Mesendoderm (in vitro differentiated cells): ENCODE results near the gene S1PR3.

Experiments
- DNase-seq: peaks from one replicate; pipeline ENCODE4 v3.0.0; 2013
- H2AK5ac ChIP-seq: 2 replicates; pipeline ENCODE4 v1.6.1; 2013; ENCODE audit warnings: low read length, inconsistent platforms
- H2BK120ac ChIP-seq: 2 replicates; pipeline ENCODE4 v1.6.1; 2013; ENCODE audit warnings: low read depth, mild to moderate bottlenecking, low read length, moderate library complexity, mixed read lengths
- H2BK15ac ChIP-seq: replicated peaks from 2 replicates; pipeline ENCODE4 v1.6.1; 2013; ENCODE audit warnings: low read depth, mild to moderate bottlenecking, moderate library complexity
- H2BK5ac ChIP-seq: 2 replicates; pipeline ENCODE4 v1.6.1; 2013; ENCODE audit warnings: low read length, inconsistent platforms
- H3K18ac ChIP-seq: 2 replicates; pipeline ENCODE4 v1.6.1; 2013; ENCODE audit warnings: mild to moderate bottlenecking, low read length, mixed read lengths
- H3K23ac ChIP-seq: one replicate; pipeline ENCODE4 v1.6.1; 2013; ENCODE audit warnings: low read length
- H3K27ac ChIP-seq: 2 replicates; pipeline ENCODE4 v1.5.1; 2013; ENCODE audit warnings: low read depth, mild to moderate bottlenecking, inconsistent platforms, low read length, moderate library complexity
- H3K27me3 ChIP-seq: 2 replicates; pipeline ENCODE4 v1.6.1; 2013; ENCODE audit warnings: low read length, control low read depth, mild to moderate bottlenecking, inconsistent platforms; ENCODE audit not compliant: insufficient read depth, poor library complexity
- H3K36me3 ChIP-seq: 2 replicates; pipeline ENCODE4 v1.6.1; 2013; ENCODE audit warnings: low read length, inconsistent platforms; ENCODE audit not compliant: control insufficient read depth, insufficient read depth
- H3K4ac ChIP-seq: one replicate; pipeline ENCODE4 v1.6.1; 2013; ENCODE audit warnings: low read depth, mild to moderate bottlenecking, low read length, moderate library complexity
- H3K4me1 ChIP-seq: 2 replicates; pipeline ENCODE4 v1.6.1; 2013; ENCODE audit warnings: low read depth, low read length, inconsistent platforms; ENCODE audit not compliant: control insufficient read depth
- H3K4me2 ChIP-seq: 2 replicates; pipeline ENCODE4 v1.6.1; 2013; ENCODE audit warnings: low read length
- H3K4me3 ChIP-seq: 2 replicates; pipeline ENCODE4 v1.5.1; 2013; ENCODE audit warnings: mild to moderate bottlenecking, low read length
- H3K56ac ChIP-seq: one replicate; pipeline ENCODE4 v1.6.1; 2013; ENCODE audit warnings: low read length
- H3K79me1 ChIP-seq: 2 replicates; pipeline ENCODE4 v1.6.1; 2013; ENCODE audit warnings: low read length, inconsistent platforms
- H3K79me2 ChIP-seq: 2 replicates; pipeline ENCODE4 v1.6.1; 2013; ENCODE audit warnings: mild to moderate bottlenecking, low read length; ENCODE audit not compliant: control insufficient read depth, insufficient read depth
- H3K9ac ChIP-seq: 2 replicates; pipeline ENCODE4 v1.6.1; 2013; ENCODE audit warnings: low read length, inconsistent platforms
- H4K5ac ChIP-seq: one replicate; pipeline ENCODE4 v1.6.1; 2013; ENCODE audit warnings: low read length
- H4K8ac ChIP-seq: one replicate; pipeline ENCODE4 v1.6.1; 2013; ENCODE audit warnings: low read depth, mild to moderate bottlenecking, control low read depth, low read length, moderate library complexity
- WGBS: extraction: QIAGEN DNeasy Blood & Tissue Kit; methylation state at CpG from one replicate; pipeline ENCODE4 v1.1.7; 2013; ENCODE audit warnings: low lambda C conversion rate, missing lambda C conversion rate; ENCODE audit not compliant: insufficient coverage; ENCODE audit errors: extremely low coverage; 5-methylcytosine and 5-hydroxymethylcytosine counted together

S1PR3 gene

GRCh38 chr9:88995200-88995577, 3.9 kb downstream of the S1PR3 start:
- Histone ChIP-seq H3K36me3 (peaks cover 6% of the 10 kb centered on the region), H3K27ac (no peak overlapping the region)
- DNase-seq: no peak

DNA sequence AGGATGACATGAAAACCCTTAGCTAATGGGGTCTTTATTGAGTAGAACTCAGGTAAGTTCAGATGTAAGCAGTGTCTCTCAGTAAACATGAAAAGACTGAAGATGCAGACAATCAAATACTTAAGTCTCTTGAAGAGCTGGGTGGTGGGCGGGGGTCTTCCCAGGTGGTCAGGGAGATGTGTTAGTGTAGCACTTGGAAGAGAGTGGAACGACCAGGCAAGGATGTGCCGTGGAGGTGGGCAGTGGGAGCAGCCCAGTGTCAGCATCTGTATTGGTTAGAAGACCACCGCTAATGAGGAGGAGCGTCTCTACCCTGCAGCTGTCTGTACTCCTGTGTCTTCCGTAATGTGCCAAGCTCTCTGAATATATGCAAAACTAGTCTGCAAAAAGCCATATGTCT, 4.4 kb downstream of the S1PR3 start:
- peaks cover 6% of the 10 kb centered on the region for H3K36me3 ChIP-seq
- H3K27ac ChIP-seq: no peak overlapping the region
- no peak overlapping the region for H2AK5ac ChIP-seq
- peaks cover 5% of the 10 kb centered on the region for H3K79me1 ChIP-seq
- no peak overlapping the region for H3K4me3 ChIP-seq
- H2BK15ac ChIP-seq: no peak overlapping the region
- DNase-seq: no peak
- no peak overlapping the region for H2BK120ac ChIP-seq
- no peak overlapping the region for H3K9ac ChIP-seq
- no peak overlapping the region for H4K5ac ChIP-seq
- H3K4me2 ChIP-seq: no peak overlapping the region
- no peaks in the 10 kb centered on the region for H3K4me1 ChIP-seq
- no peak overlapping the region for H3K23ac ChIP-seq
- no CpG with 5 or more reads among the region's 6 CpGs for WGBS
- H3K18ac ChIP-seq: no peak overlapping the region
- no peak overlapping the region for H3K56ac ChIP-seq
- H4K8ac ChIP-seq: no peak overlapping the region
- H2BK5ac ChIP-seq: no peak overlapping the region
- H3K79me2 ChIP-seq: peaks cover 12% of the 10 kb centered on the region
- H3K4ac ChIP-seq: no peak overlapping the region
- no peaks in the 10 kb centered on the region for H3K27me3 ChIP-seq

More at GRCh38 chr9:88995200-88995577, 3.9 kb downstream of the S1PR3 start:
- no peak overlapping the region for H4K8ac ChIP-seq
- no peak overlapping the region for H3K56ac ChIP-seq
- no peak overlapping the region for H3K18ac ChIP-seq
- WGBS: no CpG with 5 or more reads among the region's 6 CpGs
- no peaks in the 10 kb centered on the region for H3K27me3 ChIP-seq
- H3K4me2 ChIP-seq: no peak overlapping the region
- no peak overlapping the region for H2BK5ac ChIP-seq
- H3K23ac ChIP-seq: no peak overlapping the region
- H2BK15ac ChIP-seq: no peak overlapping the region
- peaks cover 5% of the 10 kb centered on the region for H3K79me1 ChIP-seq
- no peak overlapping the region for H4K5ac ChIP-seq
- no peak overlapping the region for H3K4me3 ChIP-seq
- peaks cover 12% of the 10 kb centered on the region for H3K79me2 ChIP-seq
- no peak overlapping the region for H2AK5ac ChIP-seq
- H3K4me1 ChIP-seq: no peaks in the 10 kb centered on the region
- no peak overlapping the region for H3K9ac ChIP-seq
- H2BK120ac ChIP-seq: no peak overlapping the region
- H3K4ac ChIP-seq: no peak overlapping the region

- Histone ChIP-seq H2BK15ac (no peak overlapping the region), H2AK5ac (no peak overlapping the region), H2BK120ac (no peak overlapping the region), H3K4ac (no peak overlapping the region), H3K23ac (no peak overlapping the region), H3K27ac (no peak overlapping the region), H4K5ac (no peak overlapping the region), H3K4me3 (no peak overlapping the region), H3K4me2 (no peak overlapping the region), H3K4me1 (no peaks in the 10 kb centered on the region), H2BK5ac (no peak overlapping the region), H3K36me3 (peaks cover 6% of the 10 kb centered on the region), H3K79me1 (peaks cover 5% of the 10 kb centered on the region), H3K56ac (no peak overlapping the region), H3K27me3 (no peaks in the 10 kb centered on the region), H3K18ac (no peak overlapping the region), H3K79me2 (peaks cover 12% of the 10 kb centered on the region), H4K8ac (no peak overlapping the region), H3K9ac (no peak overlapping the region)
- no CpG with 5 or more reads among the region's 14 CpGs for WGBS
- no peak for DNase-seq
These were observed 5.0 kb downstream of the S1PR3 start for GRCh38 chr9:88996046-88996920.

DNA sequence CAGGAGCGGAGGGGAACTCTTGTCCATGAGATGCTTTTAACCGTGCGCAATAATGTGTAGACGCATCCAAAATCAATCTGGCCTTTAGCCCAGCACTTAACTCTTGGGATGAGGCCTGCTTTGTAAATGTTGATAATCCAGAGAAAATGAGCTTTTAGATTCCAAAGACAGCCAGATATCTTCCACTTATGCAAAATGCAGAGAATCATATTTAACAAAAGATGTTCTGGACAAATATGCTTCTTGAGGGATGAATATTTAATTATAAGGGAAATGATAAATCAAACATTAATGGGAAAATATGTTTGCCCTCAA, 5.6 kb downstream of the S1PR3 start:
- no peak overlapping the region for H3K4ac ChIP-seq
- no peak overlapping the region for H3K27ac ChIP-seq
- peaks cover 8% of the 10 kb centered on the region for H3K79me1 ChIP-seq
- DNase-seq: no peak
- H3K4me1 ChIP-seq: no peaks in the 10 kb centered on the region
- no peak overlapping the region for H2AK5ac ChIP-seq
- H2BK15ac ChIP-seq: no peak overlapping the region
- H3K56ac ChIP-seq: no peak overlapping the region
- no peak overlapping the region for H4K8ac ChIP-seq
- H3K9ac ChIP-seq: no peak overlapping the region
- no peak overlapping the region for H2BK120ac ChIP-seq
- no peak overlapping the region for H2BK5ac ChIP-seq
- H3K4me2 ChIP-seq: no peak overlapping the region
- H3K36me3 ChIP-seq: peaks cover 11% of the 10 kb centered on the region
- peaks cover 10% of the 10 kb centered on the region for H3K79me2 ChIP-seq
- no peak overlapping the region for H3K23ac ChIP-seq
- no peaks in the 10 kb centered on the region for H3K27me3 ChIP-seq
- no peak overlapping the region for H3K4me3 ChIP-seq
- no peak overlapping the region for H4K5ac ChIP-seq
- no CpG with 5 or more reads among the region's 4 CpGs for WGBS
- no peak overlapping the region for H3K18ac ChIP-seq

- H3K4me1 ChIP-seq: no peaks in the 10 kb centered on the region
- no peak overlapping the region for H3K56ac ChIP-seq
- WGBS: no CpG with 5 or more reads among the region's 8 CpGs
- peaks cover 8% of the 10 kb centered on the region for H3K79me1 ChIP-seq
- H2BK120ac ChIP-seq: no peak overlapping the region
- H2BK15ac ChIP-seq: no peak overlapping the region
- no peak overlapping the region for H3K4me2 ChIP-seq
- H3K36me3 ChIP-seq: peaks cover 18% of the 10 kb centered on the region
- no peak overlapping the region for H3K18ac ChIP-seq
- no peak overlapping the region for H3K27ac ChIP-seq
- no peaks in the 10 kb centered on the region for H3K27me3 ChIP-seq
- H3K4ac ChIP-seq: no peak overlapping the region
- H4K5ac ChIP-seq: no peak overlapping the region
- no peak overlapping the region for H3K9ac ChIP-seq
- H3K4me3 ChIP-seq: no peak overlapping the region
- DNase-seq: no peak
- no peak overlapping the region for H2AK5ac ChIP-seq
- H2BK5ac ChIP-seq: no peak overlapping the region
- no peak overlapping the region for H3K23ac ChIP-seq
- H4K8ac ChIP-seq: no peak overlapping the region
- H3K79me2 ChIP-seq: peaks cover 8% of the 10 kb centered on the region
These were observed 6.4 kb downstream of the S1PR3 start for GRCh38 chr9:88997646-88998045.

GRCh38 chr9:88998503-88998902, 7.2 kb downstream of the S1PR3 start:
- Histone ChIP-seq H3K36me3 (peaks cover 18% of the 10 kb centered on the region), H3K9ac (no peak overlapping the region), H2AK5ac (no peak overlapping the region), H2BK5ac (no peak overlapping the region), H2BK120ac (no peak overlapping the region), H3K23ac (no peak overlapping the region), H3K4me3 (no peak overlapping the region), H4K5ac (no peak overlapping the region), H3K79me2 (peaks cover 8% of the 10 kb centered on the region), H3K56ac (no peak overlapping the region), H3K4me1 (no peaks in the 10 kb centered on the region), H2BK15ac (no peak overlapping the region), H3K4ac (no peak overlapping the region), H3K18ac (no peak overlapping the region), H3K27ac (no peak overlapping the region), H3K27me3 (no peaks in the 10 kb centered on the region), H4K8ac (no peak overlapping the region), H3K4me2 (no peak overlapping the region), H3K79me1 (peaks cover 8% of the 10 kb centered on the region)
- no peak for DNase-seq
- no CpG with 5 or more reads among the region's 2 CpGs for WGBS
